Activated T-helper 9 cell treated with anti-CD3 and anti-CD28 coated beads, Interleukin-2, amount 50 U/mL, for 16 hours (primary cell): ENCODE measurements around the gene KLHDC8B.
A peak's percentile ranks its signal among the peaks of the same experiment; 100 is the strongest.

Experiments
- DNase-seq: peaks from one replicate; pipeline ENCODE4 v3.0.0-alpha.2; 2020; ENCODE audit warnings: low read depth

The KLHDC8B gene

GRCh38 chr3:49158792-49159191, 12.6 kb upstream of the KLHDC8B start:
- DNase-seq: no peak

GRCh38 chr3:49161197-49161596, 10.2 kb upstream of the KLHDC8B start:
- no peak for DNase-seq

- no peak for DNase-seq
Measured at GRCh38 chr3:49161808-49162530, 9.4 kb upstream of the KLHDC8B start.

GRCh38 chr3:49162751-49163419, 8.5 kb upstream of the KLHDC8B start:
- no peak for DNase-seq

GRCh38 chr3:49163609-49164008, 7.8 kb upstream of the KLHDC8B start:
- DNase-seq: no peak

GRCh38 chr3:49164983-49165720, 6.2 kb upstream of the KLHDC8B start:
- DNase-seq: no peak

GRCh38 chr3:49165771-49166751, 5.3 kb upstream of the KLHDC8B start, which contains the start of gene CCDC71:
CCDC71 (minus strand) TSS chr3:49166331; CDS start chr3:49164208, 2,123 bp downstream.
- peak; percentile 70 for DNase-seq

- DNase-seq: no peak
Measured at GRCh38 chr3:49166752-49167556, 4.4 kb upstream of the KLHDC8B start.

GRCh38 chr3:49170744-49171118, 667 bp upstream of the KLHDC8B start:
- DNase-seq: no peak

- no peak for DNase-seq
Measured at GRCh38 chr3:49171775-49172500, 540 bp downstream of the KLHDC8B start.

- DNase-seq: no peak
Measured at GRCh38 chr3:49172551-49173041, 1.2 kb downstream of the KLHDC8B start.

GRCh38 chr3:49173116-49173791, 1.9 kb downstream of the KLHDC8B start:
- DNase-seq: no peak

- DNase-seq: no peak
Measured at GRCh38 chr3:49173792-49174170, 2.4 kb downstream of the KLHDC8B start.

GRCh38 chr3:49174397-49174985, 3.1 kb downstream of the KLHDC8B start:
- no peak for DNase-seq

GRCh38 chr3:49175530-49175929, 4.1 kb downstream of the KLHDC8B start:
- no peak for DNase-seq

- DNase-seq: no peak
Measured at GRCh38 chr3:49177073-49177472, 5.7 kb downstream of the KLHDC8B start.

GRCh38 chr3:49180116-49180515, 8.7 kb downstream of the KLHDC8B start:
- DNase-seq: no peak

GRCh38 chr3:49181351-49181750, 10.0 kb downstream of the KLHDC8B start:
- DNase-seq: no peak

GRCh38 chr3:49182682-49183081, 11.3 kb downstream of the KLHDC8B start:
- no peak for DNase-seq
